Sigmoid colon (tissue), 7 donors: ENCODE data around the gene NT5C3A. TPM values are rescaled to one million over a fixed set of nuclear protein-coding genes. Genes with fewer than 3 reads are reported as not detected.
A peak's percentile ranks its signal among the peaks of the same experiment; 100 is the strongest.

Source experiments
- DNase-seq: peaks from one replicate; pipeline ENCODE4 v3.0.0-alpha.2; 2019
- H3K27ac ChIP-seq, 4 donors: fragments of 200-600 bp; sonication (generic); one replicate each; pipeline ENCODE4 v1.5.1; 2016 to 2019; ENCODE audit warnings: mild to moderate bottlenecking in 1 of 4
- H3K27me3 ChIP-seq, 3 donors: fragments of 200-600 bp; sonication (generic); one replicate each; pipeline ENCODE4 v1.5.1; 2019; ENCODE audit warnings: mild to moderate bottlenecking in 1 of 3
- H3K36me3 ChIP-seq, 4 donors: fragments of 200-600 bp; sonication (generic); one replicate each; pipeline ENCODE4 v1.5.1; 2016 to 2019
- H3K4me1 ChIP-seq, 4 donors: fragments of 200-600 bp; sonication (generic); one replicate each; pipeline ENCODE4 v1.5.1; 2017 to 2019
- H3K4me3 ChIP-seq, 4 donors: fragments of 200-600 bp; sonication (generic); one replicate each; pipeline ENCODE4 v1.5.1; 2017 to 2019; ENCODE audit warnings: mild to moderate bottlenecking in 2 of 4, moderate library complexity in 1 of 4
- H3K9me3 ChIP-seq, 4 donors: fragments of 200-600 bp in 3 of 4; sonication (generic) in 3 of 4; one replicate each; pipeline versions ENCODE4 v1.5.1 to v1.6.1; 2013 to 2019
- EP300 ChIP-seq, 4 donors: sonication (generic); formaldehyde crosslinking; IDR thresholded peaks; one replicate each; pipeline ENCODE4 v1.6.1; 2017; ENCODE audit warnings: antibody characterized with exemption in 4 of 4
- POLR2A ChIP-seq, 2 donors: fragments of 450-650 bp; IDR thresholded peaks; one replicate each; pipeline ENCODE4 v1.6.1; 2016; ENCODE audit warnings: antibody characterized with exemption in 2 of 2, mild to moderate bottlenecking in 2 of 2, moderate library complexity in 2 of 2
- POLR2AphosphoS5 ChIP-seq, 4 donors: sonication (generic); formaldehyde crosslinking; IDR thresholded peaks; one replicate each; pipeline ENCODE4 v1.6.1; 2017; ENCODE audit warnings: antibody characterized with exemption in 4 of 4
- WGBS, 2 donors: extraction: QIAGEN DNeasy Blood & Tissue Kit; methylation state at CpG; one replicate each; pipeline ENCODE4 v1.1.7; 2013; 5-methylcytosine and 5-hydroxymethylcytosine counted together
- intact Hi-C: fragments of 100-400 bp; cut with DNase I; formaldehyde crosslinking; loops from one replicate; pipeline ENCODE4 v1.15.1; 2023
- polyA plus RNA-seq, 3 donors: library from polyadenylated mRNA; stranded (reverse); fragments of 200-250 nt; gene quantifications; one replicate each; pipeline ENCODE4 v1.2.3, GENCODE V29; 2013
- total RNA-seq, 4 donors: library from RNA; depleted of rRNA; stranded (reverse); fragments of >200 nt; gene quantifications; one replicate each; pipeline ENCODE4 v1.1.0, GENCODE V29; 2016
- TF ChIP-seq, protein P1 (sequence below), 4 experiments: fragments of 450-650 bp in 3 of 4; fragments of 200-600 bp in 1 of 4; IDR thresholded peaks; one replicate each; pipeline ENCODE4 v1.5.1; 2016 to 2019; ENCODE audit warnings: antibody characterized with exemption in 4 of 4, mild to moderate bottlenecking in 3 of 4, moderate library complexity in 2 of 4
- donor health status: healthy with polysubstance abuse.
- donor health status: Bipolar disorder and iron deficiency.
- donor health status: healthy.

NT5C3A gene
- total RNA-seq (10 to 100 TPM; 20.6 to 29.6 (median 28.0) TPM), polyA plus RNA-seq (100 to 1,000 TPM in 1 of 3 donors, 10 to 100 TPM in 2; 86.5 to 270 (median 96.1) TPM)

DNA sequence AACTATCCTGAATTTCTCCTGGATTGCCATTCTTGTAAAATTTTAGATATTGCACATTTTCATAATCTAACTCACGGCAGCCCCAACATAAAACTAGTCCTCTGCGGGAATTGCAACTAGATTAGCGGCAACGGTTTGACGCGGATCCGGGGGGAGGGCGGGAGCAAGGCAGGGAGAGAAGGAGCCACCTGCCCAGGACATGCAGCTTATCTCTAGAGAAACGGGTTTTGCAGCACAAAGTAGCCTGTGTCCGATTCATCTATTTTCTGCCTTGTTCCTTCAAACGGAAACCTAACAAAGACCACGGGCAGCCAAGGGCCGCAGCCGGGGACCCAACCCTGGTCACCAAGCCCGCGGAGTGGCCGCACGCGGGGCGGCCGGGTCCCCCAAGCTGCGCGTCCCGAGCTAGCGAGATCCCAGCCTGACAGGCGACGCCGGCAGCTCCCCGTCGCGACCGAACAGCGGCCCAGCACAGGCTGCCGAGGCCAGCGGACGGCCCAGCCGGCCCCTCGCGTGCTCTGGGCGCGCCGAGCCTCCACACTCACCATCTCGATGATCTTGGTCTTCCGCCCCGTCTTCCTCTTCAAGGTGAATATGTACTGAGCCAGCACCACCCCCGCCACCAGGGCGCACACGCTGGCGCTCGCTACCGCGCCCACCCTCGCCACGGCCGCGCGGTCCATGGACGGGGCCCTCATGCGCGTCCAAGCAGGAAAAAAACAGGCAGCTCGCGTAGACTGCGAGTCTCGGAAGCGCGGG is at the start of gene NT5C3A:
NT5C3A (minus strand) TSS at position 754 of the 759 bp plus-strand sequence; CDS start at position 683, 71 bp downstream.
- Histone ChIP-seq H3K36me3 (no peaks in the 10 kb centered on the region), H3K4me1 (peaks cover 0 to 30% (median 17%) of the 10 kb centered on the region in 4 donors), H3K27me3 (no peaks in the 10 kb centered on the region), H3K9me3 (no peaks in the 10 kb centered on the region), H3K27ac (peak within 1 kb of the TSS; percentile 89 to 97 (median 92)), H3K4me3 (peak within 1 kb of the TSS; percentile 64 to 74 (median 68))
- 0% methylated on average over 66 of the region's 66 CpGs for WGBS, 2 donors
- TF ChIP-seq EP300 (IDR thresholded peaks at IDR 0.05) (no peak), POLR2A (IDR thresholded peaks at IDR 0.05) (peak; percentile 47 to 56), POLR2AphosphoS5 (IDR thresholded peaks at IDR 0.05) (peak; percentile 85 to 92 (median 90))
- peak; percentile 72 for DNase-seq
- intact Hi-C loops, result loop anchor here (2.0 to 10.0 kb wide), 5 partner anchors 47 to 567 kb away; partner anchors contain the start of genes AVL9, FKBP9, KBTBD2 and LSM5

DNA sequence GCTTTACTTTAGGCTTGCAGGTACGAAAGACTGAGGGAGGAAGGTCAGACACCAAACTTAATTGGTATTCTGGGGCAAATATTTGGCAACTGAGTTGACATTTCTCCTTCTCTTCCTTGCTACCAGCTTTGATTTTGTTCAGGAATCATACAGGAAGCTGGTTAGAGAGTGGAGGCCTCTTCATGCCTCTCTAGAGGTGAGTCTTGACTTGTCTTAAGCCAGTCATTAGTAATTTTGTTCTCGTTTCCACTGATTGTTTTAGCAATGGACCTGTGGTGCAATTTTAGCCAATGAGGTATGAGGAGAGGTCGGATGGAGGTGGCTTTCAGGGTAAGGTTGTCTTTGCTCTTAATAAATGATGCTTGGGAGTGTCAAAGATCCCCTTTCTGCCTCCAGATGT is 49.0 kb upstream of the NT5C3A start:
- no peak for DNase-seq
- Histone ChIP-seq H3K36me3 (no peaks in the 10 kb centered on the region), H3K27ac (no peak overlapping the region), H3K4me3 (no peak overlapping the region), H3K4me1 (peaks cover 0 to 27% (median 23%) of the 10 kb centered on the region in 4 donors), H3K9me3 (no peaks in the 10 kb centered on the region), H3K27me3 (no peaks in the 10 kb centered on the region)
- intact Hi-C loops, result no loop called here
- 80 to 82% methylated on average over 3 of the region's 3 CpGs for WGBS, 2 donors
- TF ChIP-seq POLR2A (IDR thresholded peaks at IDR 0.05) (no peak), POLR2AphosphoS5 (IDR thresholded peaks at IDR 0.05) (no peak), EP300 (IDR thresholded peaks at IDR 0.05) (no peak)
- TF ChIP-seq, protein P1, sequence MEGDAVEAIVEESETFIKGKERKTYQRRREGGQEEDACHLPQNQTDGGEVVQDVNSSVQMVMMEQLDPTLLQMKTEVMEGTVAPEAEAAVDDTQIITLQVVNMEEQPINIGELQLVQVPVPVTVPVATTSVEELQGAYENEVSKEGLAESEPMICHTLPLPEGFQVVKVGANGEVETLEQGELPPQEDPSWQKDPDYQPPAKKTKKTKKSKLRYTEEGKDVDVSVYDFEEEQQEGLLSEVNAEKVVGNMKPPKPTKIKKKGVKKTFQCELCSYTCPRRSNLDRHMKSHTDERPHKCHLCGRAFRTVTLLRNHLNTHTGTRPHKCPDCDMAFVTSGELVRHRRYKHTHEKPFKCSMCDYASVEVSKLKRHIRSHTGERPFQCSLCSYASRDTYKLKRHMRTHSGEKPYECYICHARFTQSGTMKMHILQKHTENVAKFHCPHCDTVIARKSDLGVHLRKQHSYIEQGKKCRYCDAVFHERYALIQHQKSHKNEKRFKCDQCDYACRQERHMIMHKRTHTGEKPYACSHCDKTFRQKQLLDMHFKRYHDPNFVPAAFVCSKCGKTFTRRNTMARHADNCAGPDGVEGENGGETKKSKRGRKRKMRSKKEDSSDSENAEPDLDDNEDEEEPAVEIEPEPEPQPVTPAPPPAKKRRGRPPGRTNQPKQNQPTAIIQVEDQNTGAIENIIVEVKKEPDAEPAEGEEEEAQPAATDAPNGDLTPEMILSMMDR (IDR thresholded peaks at IDR 0.05), result no peak

DNA sequence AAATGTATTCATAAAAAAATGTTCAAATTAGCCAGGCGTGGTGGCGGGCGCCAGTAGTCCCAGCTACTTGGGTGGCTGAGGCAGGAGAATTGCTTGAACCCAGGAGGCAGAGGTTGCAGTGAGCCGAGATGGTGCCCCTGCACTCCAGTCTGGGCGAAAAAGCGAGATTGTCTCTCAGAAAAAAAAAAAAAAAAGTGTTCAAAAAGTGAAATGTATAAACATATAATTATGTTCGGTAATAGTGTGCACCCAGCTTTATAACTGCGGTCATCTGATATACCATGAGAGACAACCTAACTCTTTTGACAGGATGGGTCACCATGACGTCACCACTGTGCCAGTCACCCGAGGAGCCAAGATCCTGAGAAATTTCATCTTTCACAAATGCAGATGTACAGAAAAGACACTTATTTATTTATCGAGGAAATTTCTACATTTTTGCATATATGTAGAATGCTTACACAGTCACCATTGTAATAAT is 47.2 kb upstream of the NT5C3A start:
- Histone ChIP-seq H3K4me3 (peak overlapping the region; percentile 40 to 99 (median 97)), H3K9me3 (no peaks in the 10 kb centered on the region), H3K4me1 (peaks cover 0 to 39% (median 30%) of the 10 kb centered on the region in 4 donors), H3K36me3 (no peaks in the 10 kb centered on the region), H3K27me3 (no peaks in the 10 kb centered on the region), H3K27ac (peak overlapping the region; percentile 82 to 89 (median 88))
- no peak for TF ChIP-seq POLR2A (IDR thresholded peaks at IDR 0.05)
- TF ChIP-seq, protein P1 (IDR thresholded peaks at IDR 0.05), result no peak
- no peak for TF ChIP-seq POLR2AphosphoS5 (IDR thresholded peaks at IDR 0.05)
- no peak for TF ChIP-seq EP300 (IDR thresholded peaks at IDR 0.05)
- intact Hi-C loops, result loop anchor here (1.0 to 5.0 kb wide), 5 partner anchors 47 to 309 kb away; partner anchors contain the start of genes KBTBD2 and NT5C3A
- WGBS, 2 donors, result 6 to 22% methylated on average over 11 of the region's 11 CpGs
- no peak for DNase-seq

DNA sequence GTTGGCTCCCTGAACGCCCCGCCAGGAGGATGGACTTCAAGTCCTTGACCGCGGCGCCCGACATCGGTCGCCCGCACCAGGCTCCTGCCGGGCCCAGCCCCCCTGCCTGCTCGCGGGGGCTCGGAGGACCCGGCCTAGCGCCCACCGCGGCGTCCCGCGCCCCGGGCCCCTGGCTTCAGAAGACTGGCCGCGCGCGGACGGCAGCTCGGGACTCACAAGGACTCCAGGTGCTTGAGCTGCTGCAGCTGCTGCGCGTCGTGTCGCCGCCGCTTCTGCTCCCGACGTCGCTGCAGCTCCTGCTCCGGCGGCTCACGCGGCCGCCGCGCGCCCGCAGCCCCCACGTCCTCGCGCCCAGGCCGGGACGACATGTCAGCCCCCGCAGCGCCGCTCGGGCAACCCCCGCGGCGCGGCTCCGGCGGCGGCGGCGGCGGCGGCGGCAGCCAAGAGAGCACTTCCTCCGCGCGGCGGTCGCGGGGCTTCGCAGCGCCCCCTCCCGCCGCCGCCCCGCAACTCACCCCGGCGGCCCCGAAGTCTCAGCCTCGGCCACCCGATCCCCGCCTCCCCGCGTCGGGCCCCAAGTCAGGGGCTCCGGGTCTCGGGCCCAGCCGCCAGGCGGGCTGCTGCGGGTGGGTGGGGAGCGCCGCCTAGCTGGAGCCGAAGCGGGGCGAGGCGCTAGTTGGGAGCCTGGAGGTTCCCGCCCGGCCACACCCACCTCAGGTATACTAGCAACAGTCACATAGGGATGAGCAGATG is 46.6 kb upstream of the NT5C3A start, which contains the start of gene RP9:
RP9 (minus strand) TSS at position 400 of the 753 bp plus-strand sequence; CDS start at position 368, 32 bp downstream.
- Histone ChIP-seq H3K9me3 (no peaks in the 10 kb centered on the region), H3K36me3 (no peaks in the 10 kb centered on the region), H3K27ac (peak within 1 kb of the TSS; percentile 82 to 89 (median 88)), H3K4me1 (peaks cover 0 to 39% (median 30%) of the 10 kb centered on the region in 4 donors), H3K4me3 (peak within 1 kb of the TSS; percentile 60 to 99 (median 97)), H3K27me3 (no peaks in the 10 kb centered on the region)
- DNase-seq, result peak; percentile 77
- intact Hi-C loops, result loop anchor here (1.0 to 5.0 kb wide), 5 partner anchors 46 to 308 kb away; partner anchors contain the start of genes KBTBD2 and NT5C3A
- 0% methylated on average over 100 of the region's 100 CpGs for WGBS, 2 donors
- TF ChIP-seq POLR2AphosphoS5 (IDR thresholded peaks at IDR 0.05) (no peak), POLR2A (IDR thresholded peaks at IDR 0.05) (no peak)
- TF ChIP-seq, protein P1 (IDR thresholded peaks at IDR 0.05), result peak in 2 of 4 experiments; percentile 30 to 63
